ENCODE results near the gene SPSB4.

Gene SPSB4

DNA sequence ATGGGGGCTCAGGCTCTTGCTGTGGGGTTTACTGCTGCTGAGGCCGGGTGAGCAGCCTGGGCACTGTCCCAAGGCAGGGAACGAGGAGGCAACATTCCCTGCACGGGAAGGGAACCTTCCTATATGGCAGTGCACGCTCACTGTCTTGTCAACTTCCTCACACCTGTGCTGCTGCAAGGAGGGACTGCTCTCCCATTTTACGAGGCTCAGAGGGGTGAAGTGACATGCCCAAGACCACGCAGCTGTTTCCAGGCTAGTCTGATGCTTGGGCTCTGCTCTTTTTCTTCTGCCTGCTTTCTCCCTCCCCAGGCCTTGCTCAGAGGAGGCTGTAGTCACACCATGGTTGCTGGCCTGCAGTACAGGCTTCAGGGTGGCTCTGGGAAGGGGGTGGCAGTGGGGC, 41.5 kb downstream of the SPSB4 start:
- no peaks in the 10 kb centered on the region for H3K4me1 ChIP-seq (ENCODE audit: control insufficient read depth, insufficient read depth, low read length)
- no peak overlapping the region for H3K4me3 ChIP-seq (ENCODE audit: low read depth, low read length)
- no peak overlapping the region for H3K27ac ChIP-seq (ENCODE audit: extremely low read depth, low read depth, low read length)
- ChIA-PET POLR2A (no interaction called here), CTCF (interaction anchor here (0.6 kb wide), 1 partner anchor 1808 kb away, joined by 3 read pairs; no protein-coding TSS in a partner anchor)
- no peaks in the 10 kb centered on the region for H3K36me3 ChIP-seq (ENCODE audit: control insufficient read depth in 2 of 2, insufficient read depth in 1 of 2, low read length in 2 of 2)
- no peaks in the 10 kb centered on the region for H3K9me3 ChIP-seq (ENCODE audit: control insufficient read depth, insufficient read depth, low read depth, low read length)
- TF ChIP-seq SCRT2 (tag by site-specific recombination; IDR thresholded peaks at IDR 0.05) (no peak), GLIS2 (tag by site-specific recombination; IDR thresholded peaks at IDR 0.05) (no peak), ZNF623 (tag by site-specific recombination; IDR thresholded peaks at IDR 0.05) (no peak), ZNF624 (tag by site-specific recombination; IDR thresholded peaks at IDR 0.05) (no peak), ZNF707 (tag by site-specific recombination; IDR thresholded peaks at IDR 0.05) (no peak), KLF16 (tag by site-specific recombination; IDR thresholded peaks at IDR 0.05) (no peak), REPIN1 (tag by site-specific recombination; IDR thresholded peaks at IDR 0.05; ENCODE audit: low read depth) (no peak), TRIM28 (IDR thresholded peaks at IDR 0.05; ENCODE audit: borderline replicate concordance, low read length) (no peak), ZNF146 (tag by site-specific recombination; IDR thresholded peaks at IDR 0.05) (no peak), SETDB1 (IDR thresholded peaks at IDR 0.05; ENCODE audit: insufficient read length, low read length) (no peak), ZNF416 (tag by site-specific recombination; IDR thresholded peaks at IDR 0.05) (no peak), ZNF138 (tag by site-specific recombination; IDR thresholded peaks at IDR 0.05; ENCODE audit: borderline replicate concordance) (no peak), ZNF48 (tag by site-specific recombination; IDR thresholded peaks at IDR 0.05) (no peak), ZNF561 (tag by site-specific recombination; IDR thresholded peaks at IDR 0.05; ENCODE audit: borderline replicate concordance) (no peak), RBAK (tag by site-specific recombination; IDR thresholded peaks at IDR 0.05) (no peak)
- TF ChIP-seq, protein P1, sequence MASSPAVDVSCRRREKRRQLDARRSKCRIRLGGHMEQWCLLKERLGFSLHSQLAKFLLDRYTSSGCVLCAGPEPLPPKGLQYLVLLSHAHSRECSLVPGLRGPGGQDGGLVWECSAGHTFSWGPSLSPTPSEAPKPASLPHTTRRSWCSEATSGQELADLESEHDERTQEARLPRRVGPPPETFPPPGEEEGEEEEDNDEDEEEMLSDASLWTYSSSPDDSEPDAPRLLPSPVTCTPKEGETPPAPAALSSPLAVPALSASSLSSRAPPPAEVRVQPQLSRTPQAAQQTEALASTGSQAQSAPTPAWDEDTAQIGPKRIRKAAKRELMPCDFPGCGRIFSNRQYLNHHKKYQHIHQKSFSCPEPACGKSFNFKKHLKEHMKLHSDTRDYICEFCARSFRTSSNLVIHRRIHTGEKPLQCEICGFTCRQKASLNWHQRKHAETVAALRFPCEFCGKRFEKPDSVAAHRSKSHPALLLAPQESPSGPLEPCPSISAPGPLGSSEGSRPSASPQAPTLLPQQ (tag by site-specific recombination; IDR thresholded peaks at IDR 0.05), result no peak
- TF ChIP-seq, protein P2, sequence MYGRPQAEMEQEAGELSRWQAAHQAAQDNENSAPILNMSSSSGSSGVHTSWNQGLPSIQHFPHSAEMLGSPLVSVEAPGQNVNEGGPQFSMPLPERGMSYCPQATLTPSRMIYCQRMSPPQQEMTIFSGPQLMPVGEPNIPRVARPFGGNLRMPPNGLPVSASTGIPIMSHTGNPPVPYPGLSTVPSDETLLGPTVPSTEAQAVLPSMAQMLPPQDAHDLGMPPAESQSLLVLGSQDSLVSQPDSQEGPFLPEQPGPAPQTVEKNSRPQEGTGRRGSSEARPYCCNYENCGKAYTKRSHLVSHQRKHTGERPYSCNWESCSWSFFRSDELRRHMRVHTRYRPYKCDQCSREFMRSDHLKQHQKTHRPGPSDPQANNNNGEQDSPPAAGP (tag by site-specific recombination; IDR thresholded peaks at IDR 0.05), result no peak
- TF ChIP-seq, protein P3, sequence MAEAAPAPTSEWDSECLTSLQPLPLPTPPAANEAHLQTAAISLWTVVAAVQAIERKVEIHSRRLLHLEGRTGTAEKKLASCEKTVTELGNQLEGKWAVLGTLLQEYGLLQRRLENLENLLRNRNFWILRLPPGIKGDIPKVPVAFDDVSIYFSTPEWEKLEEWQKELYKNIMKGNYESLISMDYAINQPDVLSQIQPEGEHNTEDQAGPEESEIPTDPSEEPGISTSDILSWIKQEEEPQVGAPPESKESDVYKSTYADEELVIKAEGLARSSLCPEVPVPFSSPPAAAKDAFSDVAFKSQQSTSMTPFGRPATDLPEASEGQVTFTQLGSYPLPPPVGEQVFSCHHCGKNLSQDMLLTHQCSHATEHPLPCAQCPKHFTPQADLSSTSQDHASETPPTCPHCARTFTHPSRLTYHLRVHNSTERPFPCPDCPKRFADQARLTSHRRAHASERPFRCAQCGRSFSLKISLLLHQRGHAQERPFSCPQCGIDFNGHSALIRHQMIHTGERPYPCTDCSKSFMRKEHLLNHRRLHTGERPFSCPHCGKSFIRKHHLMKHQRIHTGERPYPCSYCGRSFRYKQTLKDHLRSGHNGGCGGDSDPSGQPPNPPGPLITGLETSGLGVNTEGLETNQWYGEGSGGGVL (tag by site-specific recombination; IDR thresholded peaks at IDR 0.05), result no peak

DNA sequence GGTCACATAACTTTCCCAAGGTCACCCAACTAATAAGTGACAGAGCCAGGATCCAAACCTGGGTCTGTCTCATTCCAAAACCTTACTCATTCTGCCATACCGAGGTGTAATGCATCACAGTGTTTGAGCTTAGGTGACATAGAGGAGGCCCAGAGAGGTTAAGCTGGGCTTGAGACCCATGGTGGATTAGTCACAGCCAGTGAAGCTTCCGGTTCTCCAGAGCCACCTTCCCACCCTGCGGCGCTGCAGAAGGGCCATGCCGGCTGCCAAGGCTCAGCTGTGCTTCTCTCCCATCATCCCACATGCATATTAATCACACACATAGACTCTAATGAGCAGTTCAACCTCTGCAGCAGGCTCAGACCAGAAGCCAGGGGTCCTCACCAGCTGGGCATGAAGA, 42.2 kb downstream of the SPSB4 start:
- TF ChIP-seq, protein P4, sequence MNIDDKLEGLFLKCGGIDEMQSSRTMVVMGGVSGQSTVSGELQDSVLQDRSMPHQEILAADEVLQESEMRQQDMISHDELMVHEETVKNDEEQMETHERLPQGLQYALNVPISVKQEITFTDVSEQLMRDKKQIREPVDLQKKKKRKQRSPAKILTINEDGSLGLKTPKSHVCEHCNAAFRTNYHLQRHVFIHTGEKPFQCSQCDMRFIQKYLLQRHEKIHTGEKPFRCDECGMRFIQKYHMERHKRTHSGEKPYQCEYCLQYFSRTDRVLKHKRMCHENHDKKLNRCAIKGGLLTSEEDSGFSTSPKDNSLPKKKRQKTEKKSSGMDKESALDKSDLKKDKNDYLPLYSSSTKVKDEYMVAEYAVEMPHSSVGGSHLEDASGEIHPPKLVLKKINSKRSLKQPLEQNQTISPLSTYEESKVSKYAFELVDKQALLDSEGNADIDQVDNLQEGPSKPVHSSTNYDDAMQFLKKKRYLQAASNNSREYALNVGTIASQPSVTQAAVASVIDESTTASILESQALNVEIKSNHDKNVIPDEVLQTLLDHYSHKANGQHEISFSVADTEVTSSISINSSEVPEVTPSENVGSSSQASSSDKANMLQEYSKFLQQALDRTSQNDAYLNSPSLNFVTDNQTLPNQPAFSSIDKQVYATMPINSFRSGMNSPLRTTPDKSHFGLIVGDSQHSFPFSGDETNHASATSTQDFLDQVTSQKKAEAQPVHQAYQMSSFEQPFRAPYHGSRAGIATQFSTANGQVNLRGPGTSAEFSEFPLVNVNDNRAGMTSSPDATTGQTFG (tag by site-specific recombination; IDR thresholded peaks at IDR 0.05; ENCODE audit: borderline replicate concordance), result no peak
- TF ChIP-seq, protein P5, sequence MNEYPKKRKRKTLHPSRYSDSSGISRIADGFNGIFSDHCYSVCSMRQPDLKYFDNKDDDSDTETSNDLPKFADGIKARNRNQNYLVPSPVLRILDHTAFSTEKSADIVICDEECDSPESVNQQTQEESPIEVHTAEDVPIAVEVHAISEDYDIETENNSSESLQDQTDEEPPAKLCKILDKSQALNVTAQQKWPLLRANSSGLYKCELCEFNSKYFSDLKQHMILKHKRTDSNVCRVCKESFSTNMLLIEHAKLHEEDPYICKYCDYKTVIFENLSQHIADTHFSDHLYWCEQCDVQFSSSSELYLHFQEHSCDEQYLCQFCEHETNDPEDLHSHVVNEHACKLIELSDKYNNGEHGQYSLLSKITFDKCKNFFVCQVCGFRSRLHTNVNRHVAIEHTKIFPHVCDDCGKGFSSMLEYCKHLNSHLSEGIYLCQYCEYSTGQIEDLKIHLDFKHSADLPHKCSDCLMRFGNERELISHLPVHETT (tag by site-specific recombination; IDR thresholded peaks at IDR 0.05), result no peak
- TF ChIP-seq ZBTB21 (tag by site-specific recombination; IDR thresholded peaks at IDR 0.05), result no peak
- TF ChIP-seq ZFP41 (tag by site-specific recombination; IDR thresholded peaks at IDR 0.05; ENCODE audit: borderline replicate concordance), result no peak
- TF ChIP-seq, protein P6, sequence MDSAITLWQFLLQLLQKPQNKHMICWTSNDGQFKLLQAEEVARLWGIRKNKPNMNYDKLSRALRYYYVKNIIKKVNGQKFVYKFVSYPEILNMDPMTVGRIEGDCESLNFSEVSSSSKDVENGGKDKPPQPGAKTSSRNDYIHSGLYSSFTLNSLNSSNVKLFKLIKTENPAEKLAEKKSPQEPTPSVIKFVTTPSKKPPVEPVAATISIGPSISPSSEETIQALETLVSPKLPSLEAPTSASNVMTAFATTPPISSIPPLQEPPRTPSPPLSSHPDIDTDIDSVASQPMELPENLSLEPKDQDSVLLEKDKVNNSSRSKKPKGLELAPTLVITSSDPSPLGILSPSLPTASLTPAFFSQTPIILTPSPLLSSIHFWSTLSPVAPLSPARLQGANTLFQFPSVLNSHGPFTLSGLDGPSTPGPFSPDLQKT (IDR thresholded peaks at IDR 0.05; ENCODE audit: borderline replicate concordance, low read depth, low read length), result no peak
- H3K4me1 ChIP-seq (ENCODE audit: control insufficient read depth, insufficient read depth, low read length), result no peaks in the 10 kb centered on the region
- H3K4me3 ChIP-seq (ENCODE audit: low read depth, low read length), result no peak overlapping the region
- H3K27ac ChIP-seq (ENCODE audit: extremely low read depth, low read depth, low read length), result no peak overlapping the region
- ChIA-PET CTCF (interaction anchor here (0.6 to 1.0 kb wide), 4 partner anchors 23 to 1809 kb away, joined by 3 to 4 read pairs (median 4); partner anchors contain the start of gene SPSB4), POLR2A (no interaction called here)
- H3K9me3 ChIP-seq (ENCODE audit: control insufficient read depth, insufficient read depth, low read depth, low read length), result no peaks in the 10 kb centered on the region
- H3K36me3 ChIP-seq (ENCODE audit: control insufficient read depth in 2 of 2, insufficient read depth in 1 of 2, low read length in 2 of 2), result no peaks in the 10 kb centered on the region
